Endothelial cell of umbilical vein (primary cell): Measurements from ENCODE around the gene CPNE9. TPM values are rescaled to one million over a fixed set of nuclear protein-coding genes. Genes with fewer than 3 reads are reported as not detected.

ENCODE experiments used
- BruUV-seq: library from RNA; stranded (reverse); fragments of 400-500 nt; replicated peaks from 2 replicates; lab custom pipeline; 2021; lab: Mats Ljungman, UMichigan
- CTCF ChIA-PET: fragments of 300-600, 350-600 bp; sonication (Branson Sonifier 250); formaldehyde crosslinking; loops from one replicate; lab custom pipeline; 2021; ENCODE audit warnings: antibody characterized with exemption, inconsistent platforms; lab: Charles Lee
- POLR2A ChIA-PET: fragments of 300-600, 350-600 bp; sonication (Branson Sonifier 250); formaldehyde crosslinking; loops from one replicate; lab custom pipeline; 2021; ENCODE audit warnings: antibody characterized with exemption, inconsistent platforms; lab: Charles Lee
- DNase-seq: peaks from one replicate; pipeline ENCODE4 v3.0.0-alpha.2; 2011; ENCODE audit warnings: low read depth, low spot score
- FAIRE-seq: peaks from 2 replicates; lab custom pipeline; 2011; peaks lifted over from hg19 to GRCh38; lab: Jason Lieb, UNC
- H2AFZ ChIP-seq: 2 replicates; pipeline ENCODE4 v1.6.0; 2012; ENCODE audit warnings: low read depth, low read length, control low read depth, inconsistent platforms
- H3K27ac ChIP-seq: 2 replicates; pipeline ENCODE4 v1.5.1; 2011; ENCODE audit warnings: low read depth, mild to moderate bottlenecking, control low read depth, low read length, moderate library complexity; ENCODE audit not compliant: insufficient read depth
- H3K27me3 ChIP-seq, 2 experiments: 2 replicates each; pipeline versions ENCODE4 v1.6.0 to v1.6.1; 2011; ENCODE audit warnings: low read length in 2 of 2, mixed read lengths in 1 of 2; ENCODE audit not compliant: control insufficient read depth in 2 of 2, insufficient read depth in 2 of 2
- H3K36me3 ChIP-seq, 2 experiments: 2 replicates in 1 of 2; 3 replicates in 1 of 2; pipeline ENCODE4 v1.5.1; 2011; ENCODE audit warnings: low read length in 2 of 2, mild to moderate bottlenecking in 1 of 2, moderate library complexity in 1 of 2; ENCODE audit not compliant: control insufficient read depth in 2 of 2, insufficient read depth in 2 of 2; ENCODE audit errors: extremely low read depth in 1 of 2
- H3K4me1 ChIP-seq: 3 replicates; pipeline ENCODE4 v1.5.1; 2011; ENCODE audit warnings: mild to moderate bottlenecking, low read length; ENCODE audit not compliant: control insufficient read depth, insufficient read depth; ENCODE audit errors: extremely low read depth
- H3K4me2 ChIP-seq: 2 replicates; pipeline ENCODE4 v1.6.1; 2011; ENCODE audit warnings: low read length, control low read depth, mixed read lengths; ENCODE audit not compliant: insufficient read depth
- H3K4me3 ChIP-seq, 3 experiments: fragments of 200-600 bp in 1 of 3; sonication (generic), shearing (Covaris generic) in 1 of 3; replicated peaks in 1 of 3; 2 replicates each; pipeline ENCODE4 v1.5.1; 2011 to 2016; ENCODE audit warnings: control low read depth in 3 of 3, low read length in 3 of 3, mild to moderate bottlenecking in 2 of 3, inconsistent platforms in 1 of 3, low read depth in 1 of 3, moderate library complexity in 1 of 3; ENCODE audit not compliant: insufficient read depth in 1 of 3
- H3K79me2 ChIP-seq: 2 replicates; pipeline ENCODE4 v1.6.0; 2012; ENCODE audit warnings: low read length, inconsistent platforms; ENCODE audit not compliant: control insufficient read depth, insufficient read depth
- H3K9ac ChIP-seq: replicated peaks from 2 replicates; pipeline ENCODE3; 2011; ENCODE audit warnings: low read length, control low read depth; ENCODE audit not compliant: insufficient read depth; ENCODE audit errors: extremely low read depth
- H3K9me1 ChIP-seq: replicated peaks from 3 replicates; pipeline ENCODE4 v1.6.0; 2011; ENCODE audit warnings: mild to moderate bottlenecking, low read length; ENCODE audit not compliant: control insufficient read depth, insufficient read depth; ENCODE audit errors: extremely low read depth
- H3K9me3 ChIP-seq: replicated peaks from 2 replicates; pipeline ENCODE4 v1.5.1; 2012; ENCODE audit warnings: low read length, inconsistent platforms; ENCODE audit not compliant: control insufficient read depth, insufficient read depth
- H4K20me1 ChIP-seq: replicated peaks from 2 replicates; pipeline ENCODE3; 2011; ENCODE audit warnings: mild to moderate bottlenecking, low read length; ENCODE audit not compliant: control insufficient read depth, insufficient read depth; ENCODE audit errors: extremely low read depth
- CTCF ChIP-seq, 2 donors: IDR thresholded peaks; 1 replicate in 1 of 2; 2 replicates in 1 of 2; pipeline ENCODE4 v1.5.1; 2011; ENCODE audit warnings: low read length in 2 of 2, mild to moderate bottlenecking in 2 of 2, moderate library complexity in 2 of 2, control low read depth in 1 of 2, inconsistent platforms in 1 of 2, low read depth in 1 of 2; ENCODE audit not compliant: insufficient read depth in 1 of 2; ENCODE audit errors: extremely low read depth in 1 of 2
- EZH2 ChIP-seq: IDR thresholded peaks from 2 replicates; pipeline ENCODE4 v1.6.1; 2012; ENCODE audit warnings: borderline replicate concordance, low read depth, mild to moderate bottlenecking, moderate library complexity, low read length, inconsistent platforms; ENCODE audit not compliant: severe bottlenecking
- FOS ChIP-seq: IDR thresholded peaks from 2 replicates; pipeline ENCODE4 v1.6.1; 2011; ENCODE audit warnings: mild to moderate bottlenecking, low read length, moderate library complexity, borderline replicate concordance; ENCODE audit not compliant: insufficient read depth
- GATA2 ChIP-seq: IDR thresholded peaks from 2 replicates; pipeline ENCODE4 v1.7.0; 2011; ENCODE audit warnings: low read depth, mild to moderate bottlenecking, moderate library complexity, mixed read lengths, low read length; ENCODE audit not compliant: insufficient read length, insufficient read depth
- JUN ChIP-seq: IDR thresholded peaks from 2 replicates; pipeline ENCODE4 v1.6.1; 2011; ENCODE audit warnings: borderline replicate concordance, low read depth; ENCODE audit not compliant: insufficient read length, insufficient read depth
- MYC ChIP-seq: IDR thresholded peaks from one replicate; pipeline ENCODE4 v1.6.1; 2011; ENCODE audit warnings: mild to moderate bottlenecking, low read depth, low read length
- POLR2A ChIP-seq: IDR thresholded peaks from 2 replicates; pipeline ENCODE4 v1.6.1; 2012; ENCODE audit warnings: low read depth, mild to moderate bottlenecking, control low read depth, low read length
- POLR2AphosphoS5 ChIP-seq: IDR thresholded peaks from 2 replicates; pipeline ENCODE4 v1.6.1; 2012; ENCODE audit warnings: low read depth, mild to moderate bottlenecking, control low read depth, low read length, moderate library complexity; ENCODE audit not compliant: insufficient read depth
- dilution Hi-C: fragments of 300-500 bp; cut with MboI; formaldehyde crosslinking; loops from one replicate; pipeline ENCODE4 v1.15.0; 2019; ENCODE audit warnings: low sequenced_read_pairs; ENCODE audit not compliant: extremely low pct_ligation_motif_present
- intact Hi-C: fragments of 100-400 bp; cut with micrococcal nuclease; formaldehyde crosslinking; loops from one replicate; pipeline ENCODE4 v1.10.0; 2022
- polyA plus RNA-seq, 4 experiments: library from polyadenylated mRNA; depleted of rRNA in 3 of 4; stranded (reverse) in 3 of 4; unstranded in 1 of 4; fragments of >200 nt; gene quantifications; 2 replicates each; pipeline versions ENCODE4 v1.2.1 to v1.2.3, GENCODE V29; 2011 to 2012; ENCODE audit warnings: missing spikeins in 1 of 4
- total RNA-seq: library from RNA; stranded (reverse); gene quantifications from 2 replicates; pipeline ENCODE4 v1.2.3, GENCODE V29; 2021
- TF ChIP-seq, protein P1 (sequence below): IDR thresholded peaks from 2 replicates; pipeline ENCODE4 v1.6.1; 2011; ENCODE audit not compliant: insufficient read depth, insufficient read length

Gene CPNE9
- total and polyA plus RNA-seq, 2 donors (not counting 3 experiments of a cell fraction or from before 2014, with no cell fraction given) = not detected

DNA sequence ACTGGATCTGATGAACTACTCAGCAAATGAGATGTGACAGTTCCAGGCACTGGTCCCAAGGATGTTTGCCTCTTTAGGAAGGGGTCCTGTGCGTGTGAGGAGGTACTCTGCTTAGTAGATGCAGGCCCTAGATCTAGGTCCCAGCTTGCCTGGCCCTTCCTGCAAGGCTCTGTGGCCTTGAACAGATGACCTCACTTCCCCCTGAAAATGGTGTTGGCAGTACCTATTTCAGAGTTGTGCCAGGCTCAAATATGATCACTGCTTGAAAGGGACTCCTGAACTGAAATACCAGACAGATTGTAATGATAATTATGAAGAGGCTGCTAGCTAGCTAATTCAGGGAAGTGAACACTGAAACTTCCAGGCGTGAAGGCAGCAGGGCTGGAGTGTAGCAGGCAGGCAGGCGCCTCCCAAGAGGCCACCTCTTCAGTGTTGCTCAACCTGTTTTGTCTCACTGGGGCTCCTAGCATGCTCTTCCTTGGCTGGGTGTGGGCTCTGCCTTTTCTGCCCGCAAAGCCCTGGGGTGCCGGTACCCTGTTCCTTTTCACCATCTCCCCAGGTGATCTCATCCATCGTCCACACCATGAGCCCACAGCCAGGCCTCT is 24.1 kb upstream of the CPNE9 start:
- no peak for TF ChIP-seq JUN
- no peak for TF ChIP-seq POLR2AphosphoS5
- TF ChIP-seq, protein P1, sequence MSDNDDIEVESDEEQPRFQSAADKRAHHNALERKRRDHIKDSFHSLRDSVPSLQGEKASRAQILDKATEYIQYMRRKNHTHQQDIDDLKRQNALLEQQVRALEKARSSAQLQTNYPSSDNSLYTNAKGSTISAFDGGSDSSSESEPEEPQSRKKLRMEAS = no peak
- TF ChIP-seq MYC = no peak
- no peak for TF ChIP-seq POLR2A
- no peak for TF ChIP-seq GATA2
- no peak for TF ChIP-seq FOS
- no peak for TF ChIP-seq CTCF (IDR thresholded peaks at IDR 0.05; ENCODE audit: extremely low read depth in 1 of 2, insufficient read depth in 1 of 2, low read depth in 1 of 2, low read length in 2 of 2)
- no peak for TF ChIP-seq EZH2
- Histone ChIP-seq H3K9me3 (no peaks in the 10 kb centered on the region), H3K4me1 (peaks cover 8% of the 10 kb centered on the region), H3K27me3 (no peaks in the 10 kb centered on the region), H3K27ac (no peak overlapping the region), H3K36me3 (peaks cover 4 to 45% of the 10 kb centered on the region in 2 experiments), H3K4me3 (no peak overlapping the region), H3K79me2 (no peaks in the 10 kb centered on the region), H2AFZ (no peak overlapping the region), H3K4me2 (no peak overlapping the region), H3K9ac (no peak overlapping the region), H3K9me1 (no peaks in the 10 kb centered on the region), H4K20me1 (no peaks in the 10 kb centered on the region)
- ChIA-PET CTCF (no interaction called here), POLR2A (interaction anchor here (0.6 kb wide), 1 partner anchor 15 kb away, joined by 3 read pairs; no protein-coding TSS in a partner anchor)
- BruUV-seq = no TSS peak
- DNase-seq (no peak), FAIRE-seq (no peak)
- intact Hi-C loops = no loop called here
- dilution Hi-C loops = no loop called here
